NCI-H524 treated with DMSO at 0.1 percent for 48 hours (cell line): ENCODE data around the gene SLC5A5.

Experiments used
- DNase-seq: peaks from one replicate; lab custom pipeline; 2025; lab: John Stamatoyannopoulos, UW

SLC5A5 gene

DNA sequence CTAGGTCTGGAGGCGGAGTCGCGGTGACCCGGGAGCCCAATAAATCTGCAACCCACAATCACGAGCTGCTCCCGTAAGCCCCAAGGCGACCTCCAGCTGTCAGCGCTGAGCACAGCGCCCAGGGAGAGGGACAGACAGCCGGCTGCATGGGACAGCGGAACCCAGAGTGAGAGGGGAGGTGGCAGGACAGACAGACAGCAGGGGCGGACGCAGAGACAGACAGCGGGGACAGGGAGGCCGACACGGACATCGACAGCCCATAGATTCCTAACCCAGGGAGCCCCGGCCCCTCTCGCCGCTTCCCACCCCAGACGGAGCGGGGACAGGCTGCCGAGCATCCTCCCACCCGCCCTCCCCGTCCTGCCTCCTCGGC is at the start of gene SLC5A5:
Gene SLC5A5 (plus strand): TSS at position 68 of the 373 bp plus-strand sequence. CDS start 375 bp downstream, outside the sequence.
- DNase-seq, result no peak

DNA sequence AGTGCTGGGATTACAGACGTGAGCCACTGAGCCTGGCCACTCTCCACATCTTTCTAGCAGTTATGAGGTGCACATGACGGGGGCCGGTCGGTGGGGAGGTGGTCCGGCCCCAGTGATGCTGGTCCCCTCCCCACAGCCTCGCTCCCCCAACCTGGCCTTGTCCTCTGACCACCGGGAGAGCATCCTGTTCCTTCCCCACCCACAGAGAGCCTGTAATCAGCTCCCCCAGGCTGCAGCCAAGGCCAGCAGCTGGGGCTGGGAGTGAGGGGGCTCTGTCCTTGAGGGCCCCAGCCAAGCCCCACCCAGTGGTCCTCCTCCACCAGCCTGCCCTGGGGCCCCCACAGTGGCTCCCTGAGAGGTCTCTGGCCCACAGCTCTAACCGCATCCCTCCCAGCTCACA is 47.4 kb upstream of the SLC5A5 start:
- no peak for DNase-seq

DNA sequence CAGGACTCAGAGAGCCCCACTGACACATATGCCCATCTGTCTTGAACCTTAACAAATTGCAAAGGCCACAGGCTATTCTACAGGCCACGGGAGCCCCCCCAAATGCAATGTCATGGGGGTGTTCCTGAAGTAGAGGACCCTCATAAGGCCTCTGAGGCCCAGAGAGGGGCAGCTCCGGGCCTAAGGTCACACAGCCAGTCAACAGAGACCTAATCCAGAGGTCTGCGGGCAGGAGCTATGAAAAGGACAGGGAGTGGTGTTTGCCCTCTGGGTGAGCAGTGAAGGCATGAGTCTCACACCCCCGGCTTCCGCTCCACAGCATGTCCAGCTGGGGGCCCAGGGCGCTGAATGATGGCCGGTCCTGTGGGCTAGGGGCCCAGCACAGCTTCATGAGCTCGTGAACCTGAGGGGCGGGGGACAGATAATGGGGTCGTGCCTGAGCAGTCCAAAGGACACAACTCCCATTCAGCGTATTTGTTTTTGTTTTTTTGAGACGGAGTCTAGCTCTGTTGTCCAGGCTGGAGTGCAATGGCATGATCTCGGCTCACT is 45.2 kb upstream of the SLC5A5 start:
- no peak for DNase-seq

DNA sequence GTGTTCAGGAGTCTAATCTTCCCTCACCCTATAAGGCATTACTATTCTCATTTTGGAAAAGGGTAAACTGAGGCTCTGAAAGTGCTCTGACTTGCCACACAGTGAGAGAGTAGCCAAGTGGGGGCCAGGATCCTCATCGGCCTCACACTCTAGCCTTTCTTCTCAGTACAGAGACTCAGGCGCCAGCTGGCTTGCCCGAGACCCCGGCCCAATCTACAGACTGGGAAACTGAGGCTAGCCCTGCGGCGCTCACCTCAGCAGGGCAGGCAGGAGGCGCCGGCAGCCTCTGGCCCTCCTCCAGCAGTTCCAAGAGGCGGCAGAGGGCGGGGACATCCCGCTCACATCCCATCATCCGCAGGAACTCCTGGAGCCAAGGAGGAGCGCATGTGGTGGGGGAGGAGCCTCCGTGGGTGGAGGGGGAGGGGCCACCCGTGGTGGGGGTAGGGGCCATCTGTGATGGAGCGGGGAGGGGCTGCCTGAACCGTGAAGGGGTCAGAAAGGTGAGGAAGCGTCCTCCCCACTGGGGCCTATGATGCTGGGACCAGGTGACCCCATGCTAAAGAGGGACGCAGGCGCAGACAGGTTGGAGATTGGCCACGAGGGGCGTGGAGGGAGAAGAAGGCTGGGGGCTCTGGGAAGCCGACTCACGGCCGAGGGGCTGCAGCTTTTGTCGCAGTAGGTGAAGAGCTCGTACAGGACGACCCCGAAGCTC is 41.7 kb upstream of the SLC5A5 start:
- peak; percentile 25 for DNase-seq

DNA sequence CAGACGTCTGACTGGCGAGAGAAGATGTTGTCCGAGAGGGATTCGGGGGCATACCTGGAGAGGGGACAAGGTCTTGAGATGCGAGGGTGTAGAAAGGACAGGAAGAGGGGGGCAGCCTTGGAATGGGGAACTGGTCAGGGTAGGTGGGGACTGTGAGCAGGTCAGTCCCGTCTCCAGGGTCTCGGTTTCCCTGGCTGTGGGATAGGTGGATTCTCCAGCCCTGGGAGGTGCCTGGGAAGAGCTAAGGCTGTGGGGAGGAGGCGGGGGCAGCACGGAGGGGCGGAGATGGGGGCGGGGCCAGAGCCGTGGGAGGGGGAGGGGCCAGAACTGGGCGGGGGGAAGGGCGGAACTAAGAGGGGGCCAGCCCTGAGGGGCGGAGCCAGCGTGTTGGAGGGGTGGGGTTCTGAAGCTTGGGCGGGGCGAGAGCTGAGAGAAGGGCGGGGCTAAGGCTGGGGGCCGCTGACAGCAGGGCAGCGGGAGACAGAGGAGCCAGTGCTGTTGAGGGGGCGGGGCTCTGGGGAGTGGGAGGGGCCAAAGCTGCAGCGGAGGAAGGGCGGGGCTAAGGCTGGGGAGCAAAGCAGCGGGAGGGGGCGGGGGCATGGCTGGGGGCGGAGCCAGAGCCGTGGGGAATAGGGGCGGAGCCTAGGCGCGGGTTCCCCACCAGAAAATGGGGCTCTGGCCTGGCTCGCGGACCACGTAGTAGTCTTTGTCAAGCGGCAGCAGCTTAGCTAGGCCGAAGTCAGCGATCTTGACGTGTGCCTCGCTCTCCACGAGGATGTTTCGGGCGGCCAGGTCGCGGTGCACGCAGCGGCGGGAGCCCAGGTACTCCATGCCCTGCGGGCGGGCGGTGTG is 41.0 kb upstream of the SLC5A5 start:
- no peak for DNase-seq

DNA sequence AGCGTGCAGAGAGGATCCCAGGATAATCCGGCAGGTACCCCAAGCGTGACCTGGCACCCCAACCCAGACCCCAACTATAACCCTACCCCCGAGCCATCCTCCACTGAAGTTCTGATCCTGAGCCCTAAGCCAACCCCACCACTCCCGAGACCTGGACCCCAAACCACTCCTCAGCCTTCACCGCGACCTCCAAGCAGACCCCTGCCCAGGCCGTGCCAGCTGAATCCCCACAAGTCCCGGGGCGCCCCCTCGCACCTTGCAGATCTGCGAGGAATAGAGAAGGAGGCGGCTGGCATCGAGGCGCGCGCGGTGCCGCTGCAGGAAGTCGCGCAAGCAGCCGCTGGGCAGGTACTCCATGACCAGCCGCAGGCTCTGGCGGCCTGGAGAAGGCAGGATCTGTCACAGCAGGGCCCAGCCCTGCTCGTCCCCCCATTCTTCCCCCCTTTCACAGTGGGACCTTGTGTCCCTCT is 40.3 kb upstream of the SLC5A5 start:
- DNase-seq, result no peak

DNA sequence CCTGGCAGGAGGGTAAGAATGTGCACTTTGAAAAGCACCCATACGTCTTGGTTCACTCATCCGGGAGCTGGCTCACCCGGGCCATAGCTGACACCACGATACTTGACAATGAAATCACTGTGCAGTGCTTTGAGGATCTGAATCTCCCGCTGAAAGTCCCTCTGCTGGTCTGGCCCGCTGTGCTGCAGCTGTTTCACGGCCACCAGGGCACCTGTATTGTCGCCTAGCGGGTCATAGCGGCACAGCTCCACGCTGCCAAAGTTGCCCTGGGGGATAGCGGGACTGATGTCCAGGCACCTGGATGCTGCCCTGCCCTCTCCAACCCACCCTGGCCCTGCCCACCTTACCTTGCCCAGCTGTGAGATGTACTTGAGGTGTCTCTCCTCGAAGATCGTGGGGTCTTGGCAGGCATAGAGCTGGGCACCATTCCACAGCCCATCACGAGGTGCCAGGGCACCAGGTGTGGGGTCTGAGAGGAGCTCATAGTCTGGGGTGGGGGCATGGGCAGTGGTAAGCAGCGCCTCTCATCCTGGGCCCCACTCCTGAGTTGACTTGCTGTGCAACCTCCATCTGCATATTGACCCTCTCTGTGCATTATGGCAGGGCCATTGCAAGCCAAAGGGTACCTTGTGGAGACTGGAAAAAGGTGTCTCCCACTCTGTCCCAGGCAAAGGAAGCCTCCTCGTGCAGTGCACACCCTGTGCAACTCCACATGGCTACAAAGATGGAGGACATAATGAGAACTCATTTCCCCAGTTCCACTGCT is 39.1 kb upstream of the SLC5A5 start:
- no peak for DNase-seq

DNA sequence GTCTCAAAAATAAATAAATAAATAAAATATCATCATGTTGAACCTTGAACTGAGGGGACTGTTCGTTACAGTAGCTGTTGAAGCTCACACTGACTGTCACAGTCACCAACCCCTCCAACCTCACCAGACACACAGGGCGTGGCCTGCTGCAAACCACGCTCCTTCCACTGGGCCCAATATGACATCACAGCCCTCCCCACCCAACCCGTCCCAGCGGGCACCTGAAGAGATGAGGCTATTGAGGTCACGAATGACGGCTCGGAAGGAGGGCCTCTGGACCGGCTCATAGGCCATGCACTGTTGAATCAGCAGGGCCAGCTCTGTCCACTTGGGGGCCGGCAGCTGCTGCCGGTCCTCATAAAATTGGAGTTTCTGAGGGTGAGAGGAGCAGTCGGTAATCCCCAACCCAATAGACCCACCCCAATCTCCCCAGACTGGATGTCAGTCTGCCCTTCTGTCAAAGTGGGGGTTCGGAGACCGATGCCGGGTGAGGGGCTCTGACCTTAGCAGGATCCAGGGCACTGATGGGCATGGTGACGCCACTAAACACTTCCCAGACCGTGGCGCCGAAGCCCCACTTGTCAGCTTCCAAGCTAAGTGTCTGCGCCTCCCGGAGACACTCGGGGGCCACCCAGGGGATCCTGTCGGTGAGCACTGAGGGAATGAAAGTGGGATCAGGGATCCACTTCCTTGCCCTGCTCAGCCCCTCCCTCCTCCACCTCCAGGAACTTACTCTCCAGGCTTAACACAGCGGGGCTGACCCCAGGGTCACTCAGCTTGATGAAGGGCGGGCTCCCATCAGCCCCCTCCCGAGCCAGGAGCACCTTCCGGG is 37.2 kb upstream of the SLC5A5 start:
- DNase-seq, result no peak

DNA sequence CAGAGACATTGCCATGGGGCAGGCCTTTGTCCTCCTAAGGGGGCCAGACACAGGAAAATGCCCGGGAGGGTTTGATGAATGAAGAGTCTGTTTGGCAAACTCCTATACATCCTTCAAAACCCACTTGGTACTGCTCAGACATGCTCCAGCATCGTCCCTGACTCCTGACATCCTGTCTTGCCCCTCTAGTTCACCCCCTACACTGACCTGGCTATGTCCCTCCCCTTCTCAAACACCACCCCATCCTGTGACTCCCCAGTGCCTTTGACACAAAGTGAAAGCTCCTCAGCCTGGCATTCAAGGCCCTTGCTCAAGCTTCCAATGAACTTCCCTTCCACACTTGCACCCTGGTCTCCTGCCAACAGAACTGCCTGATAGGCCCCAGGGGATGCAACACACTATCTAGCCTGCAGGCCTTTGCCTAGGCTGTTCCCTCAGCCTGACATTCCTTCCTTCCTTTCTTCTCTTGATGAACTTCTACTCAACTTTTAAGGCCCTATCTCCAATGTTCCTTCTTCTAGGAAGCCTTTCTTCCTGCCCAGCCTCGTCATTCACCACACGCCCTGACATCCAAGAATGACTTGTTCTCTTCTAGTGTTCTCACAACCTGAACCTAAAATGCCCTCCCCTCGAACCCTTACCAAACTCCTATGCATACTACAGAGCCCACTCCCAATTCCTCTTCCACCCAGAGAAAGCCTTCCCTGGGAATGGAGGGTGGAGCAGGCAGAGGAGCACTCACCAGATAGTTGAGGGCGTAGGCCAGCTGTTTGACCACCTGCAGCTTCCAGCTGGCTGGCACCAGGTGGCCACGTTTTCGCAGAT is 36.4 kb upstream of the SLC5A5 start:
- DNase-seq, result no peak

DNA sequence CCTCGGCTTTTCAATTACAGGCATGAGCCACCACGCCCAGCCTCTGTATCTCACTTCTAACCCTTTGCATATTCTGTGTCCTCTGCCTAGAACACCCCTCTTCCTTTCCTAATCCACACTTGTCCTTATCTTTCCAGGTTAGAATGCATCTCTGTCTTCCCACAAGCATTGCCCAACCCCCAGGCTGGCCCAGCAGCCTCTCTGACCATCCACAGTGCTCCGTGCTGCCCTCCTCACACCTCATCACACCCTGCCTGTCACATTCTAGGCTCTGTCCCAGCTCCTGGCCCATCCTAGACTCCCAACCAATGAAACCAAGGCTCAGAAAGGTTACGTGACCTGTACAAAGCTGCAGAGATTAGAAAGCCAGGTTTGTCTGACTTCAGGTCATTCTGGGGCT is 35.2 kb upstream of the SLC5A5 start:
- no peak for DNase-seq

DNA sequence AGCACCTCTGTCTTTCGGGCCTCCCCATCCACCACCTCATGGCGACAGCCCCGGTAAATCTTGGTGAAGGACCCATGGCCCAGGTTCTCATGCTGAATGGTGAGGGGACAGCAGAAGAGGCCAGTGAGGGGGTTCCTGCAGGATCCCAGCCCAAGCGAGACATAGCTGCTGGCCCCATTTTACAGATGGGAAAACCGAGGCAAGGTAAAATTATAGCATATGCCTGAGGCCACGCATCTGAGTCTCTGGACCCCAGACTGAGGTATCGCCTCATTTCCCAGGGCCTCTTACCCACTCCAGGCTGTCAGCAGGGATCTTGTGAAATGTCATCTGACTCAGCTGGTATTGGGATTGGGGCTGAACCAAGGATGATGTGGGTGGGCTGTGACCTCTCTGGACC is 33.8 kb upstream of the SLC5A5 start:
- DNase-seq, result no peak

DNA sequence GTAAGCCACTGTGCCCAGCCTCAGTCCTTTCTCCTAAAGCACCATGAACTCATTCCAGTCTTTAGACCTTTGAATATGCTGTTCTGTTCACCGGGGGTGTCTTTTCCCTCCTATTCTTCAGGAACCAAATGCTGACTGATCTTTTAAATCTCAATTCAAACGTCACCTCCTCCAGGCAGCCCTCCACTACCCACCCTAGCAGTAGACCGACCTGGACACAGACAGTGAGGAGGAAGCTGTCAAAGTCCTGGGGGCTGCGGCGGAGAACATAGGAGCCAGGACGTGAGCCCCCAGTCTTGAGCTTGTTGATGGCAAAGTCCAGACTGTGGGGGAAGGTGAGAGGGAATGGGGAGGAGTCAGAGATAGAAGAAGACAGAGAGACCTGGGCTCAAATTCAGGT is 31.7 kb upstream of the SLC5A5 start:
- DNase-seq, result no peak

DNA sequence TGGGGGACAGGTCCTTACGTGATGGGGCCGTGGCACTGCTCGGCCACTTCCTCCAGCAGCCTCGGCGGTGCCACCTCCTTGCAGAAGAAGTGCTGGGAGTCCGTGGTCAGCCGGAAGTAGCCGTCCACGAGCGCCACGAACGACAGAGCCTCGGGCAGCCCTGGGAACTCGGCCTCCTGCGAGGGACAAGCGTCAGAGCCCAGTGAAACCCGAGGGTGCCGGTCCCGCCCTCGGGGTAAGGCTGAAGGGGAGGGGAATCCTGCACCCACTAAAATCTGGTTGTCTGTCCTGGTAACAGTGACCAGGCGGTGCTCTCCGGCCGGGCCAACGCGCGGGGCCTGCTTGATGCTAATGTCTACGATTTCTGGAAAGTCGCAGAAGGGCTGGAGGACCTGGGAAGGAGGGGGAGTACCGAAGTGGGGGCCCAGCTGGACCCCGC is 30.4 kb upstream of the SLC5A5 start:
- no peak for DNase-seq

DNA sequence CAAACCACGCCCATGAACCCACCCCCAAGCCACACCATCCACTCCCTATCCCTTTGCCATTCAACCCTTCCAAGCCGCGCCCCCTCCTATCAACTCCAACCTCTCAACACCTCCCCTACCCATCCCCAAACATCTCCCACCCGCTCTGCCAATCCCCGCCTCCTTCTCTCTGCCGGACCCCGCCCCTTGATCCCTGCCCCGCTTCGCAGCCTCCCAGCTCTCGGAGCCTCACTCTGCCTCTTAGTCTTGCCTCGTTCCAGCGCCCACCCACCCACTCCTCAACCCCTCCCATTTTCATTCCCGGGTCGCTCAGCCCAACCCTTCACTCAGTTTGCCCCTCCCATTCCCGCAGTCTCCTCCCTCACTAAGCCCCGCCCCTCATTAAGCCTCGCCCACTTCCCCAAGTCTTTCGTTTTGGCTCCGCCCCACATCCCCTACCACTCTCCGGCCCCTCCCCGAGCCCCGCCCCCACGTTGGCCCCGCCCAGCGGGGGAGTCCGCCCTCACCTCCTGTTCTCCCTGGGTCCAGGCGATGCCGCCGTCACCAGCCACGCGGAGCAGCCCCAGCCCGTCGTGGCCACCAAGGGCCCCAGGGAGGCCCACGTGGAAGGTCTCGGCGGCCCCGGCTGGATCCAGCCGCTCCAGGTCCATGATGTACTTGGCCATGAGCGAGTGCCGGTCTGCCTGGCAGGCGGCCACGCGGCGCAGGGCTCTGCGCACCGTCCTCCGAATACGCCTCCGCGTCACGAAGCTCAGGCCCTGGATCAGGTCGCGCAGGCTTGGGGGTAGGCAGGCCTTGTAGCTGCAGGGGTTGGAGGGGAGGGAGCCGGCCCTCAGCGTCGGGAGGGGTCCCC is 29.7 kb upstream of the SLC5A5 start:
- peak; percentile 30 for DNase-seq

DNA sequence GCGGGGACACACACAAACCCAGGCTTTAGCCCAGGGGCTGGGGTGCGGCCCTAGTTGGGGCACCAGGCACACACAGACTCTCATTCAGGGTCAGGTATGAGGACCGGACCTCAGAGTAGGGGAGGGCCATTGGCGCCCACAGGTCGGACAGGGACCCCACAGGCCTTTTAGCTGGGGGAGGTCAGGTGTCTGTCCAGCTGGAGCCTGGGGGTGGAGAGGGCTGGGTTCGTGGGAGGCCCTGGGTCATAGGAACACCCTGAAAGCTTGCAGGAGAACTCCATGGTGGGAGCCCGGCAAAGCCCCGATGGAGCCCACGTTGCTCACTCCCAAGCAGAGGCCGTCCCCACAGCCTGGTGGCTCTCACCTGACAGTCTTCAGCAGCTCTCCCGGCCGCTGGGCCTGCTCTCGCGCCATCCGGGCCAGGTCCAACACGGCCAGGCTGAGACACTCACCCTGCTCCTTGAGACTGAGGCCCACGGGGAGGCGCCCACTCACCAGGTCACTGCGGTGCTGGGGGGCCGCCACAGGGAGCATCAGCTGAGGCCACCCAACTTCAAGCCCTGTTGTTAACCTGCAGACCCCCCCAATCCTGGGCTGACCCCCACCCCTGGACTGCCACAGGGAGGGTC is 29.0 kb upstream of the SLC5A5 start:
- no peak for DNase-seq

DNA sequence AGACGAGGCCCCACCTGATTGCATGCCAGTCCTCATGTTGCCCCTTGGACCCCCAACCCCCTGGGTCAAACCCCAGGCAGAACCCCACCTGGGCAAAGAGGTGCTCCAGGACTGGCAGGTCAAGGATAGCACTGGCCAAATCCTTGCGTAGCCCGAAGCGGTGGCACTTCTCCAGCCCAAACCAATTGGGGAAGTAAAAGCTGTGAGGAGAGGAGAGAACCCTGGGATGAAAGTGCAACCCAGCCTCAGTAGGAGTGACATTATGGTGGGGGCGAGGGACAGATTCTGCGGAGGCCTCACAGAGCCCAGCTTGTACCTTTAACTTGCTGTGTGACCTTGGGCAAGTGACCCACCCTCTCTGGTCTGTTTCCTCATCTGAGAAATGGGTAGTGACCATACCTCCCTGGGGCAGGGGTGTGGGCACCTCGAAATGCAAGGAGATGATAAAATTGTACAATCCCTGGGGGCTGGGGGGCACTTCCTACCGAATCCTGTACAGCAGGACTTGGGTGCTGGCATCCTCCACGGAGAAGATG is 28.4 kb upstream of the SLC5A5 start:
- DNase-seq, result no peak

DNA sequence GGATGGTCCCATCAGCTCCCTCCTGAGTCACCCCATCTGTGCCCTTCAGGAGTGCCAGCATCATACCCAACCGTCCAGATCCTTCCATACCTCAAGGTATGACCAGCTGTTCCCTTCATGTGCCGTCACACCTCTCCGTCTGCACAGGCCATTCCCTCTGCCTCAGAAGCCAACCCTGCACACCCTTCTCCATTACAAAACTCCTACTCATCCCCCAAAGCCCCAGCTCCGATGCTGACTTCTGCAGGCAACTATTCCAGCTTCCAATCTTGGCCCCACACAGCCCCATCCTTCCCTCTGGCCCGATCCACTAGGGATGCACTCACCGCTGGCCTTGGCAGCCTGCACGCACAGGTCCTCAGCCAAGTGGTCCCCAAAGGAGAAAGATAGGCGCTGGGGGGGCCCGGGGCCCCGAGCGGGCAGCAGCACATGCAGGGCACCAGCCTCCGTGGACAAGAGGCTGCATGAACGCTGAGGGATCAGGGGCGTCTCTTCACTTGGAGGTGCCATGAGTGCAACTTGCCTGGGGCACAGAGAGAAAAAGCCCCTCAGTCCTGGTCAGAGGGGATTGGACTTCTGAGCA is 27.7 kb upstream of the SLC5A5 start:
- DNase-seq, result no peak

DNA sequence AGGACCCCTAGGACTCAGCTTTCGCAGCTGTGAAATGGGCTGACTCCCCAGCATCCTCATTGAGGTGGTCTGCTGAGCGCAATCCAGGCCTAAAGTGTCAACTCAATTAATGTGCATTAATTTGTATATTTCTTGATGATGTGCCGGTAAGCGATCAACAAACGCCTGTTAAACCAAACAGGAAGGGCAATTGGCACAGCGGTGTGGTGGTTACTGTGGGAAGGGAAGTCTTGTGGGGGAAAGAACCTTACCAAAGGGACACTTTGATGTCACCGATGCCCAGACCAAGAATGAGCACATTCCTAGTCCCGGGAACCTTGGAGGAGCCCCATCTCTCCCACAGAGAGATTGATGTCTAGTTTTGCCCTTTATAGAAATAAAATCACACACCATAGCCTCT is 25.6 kb upstream of the SLC5A5 start:
- DNase-seq, result no peak
